Stimulated activated CD4-positive, alpha-beta T cell treated with anti-CD3 and anti-CD28 coated beads, Interleukin-2, amount 100 ng/mL, for 4 hours (primary cell): ENCODE measurements around the gene ACOXL.
"Not testable (repeated sequence)": the region's sequence is repeated elsewhere in the genome, so short reads cannot be mapped to it uniquely, and the experiment has no call there.

Experiments used
- DNase-seq: peaks from one replicate; pipeline ENCODE4 v3.0.0-alpha.2; 2020; ENCODE audit warnings: low read depth

The ACOXL gene

DNA sequence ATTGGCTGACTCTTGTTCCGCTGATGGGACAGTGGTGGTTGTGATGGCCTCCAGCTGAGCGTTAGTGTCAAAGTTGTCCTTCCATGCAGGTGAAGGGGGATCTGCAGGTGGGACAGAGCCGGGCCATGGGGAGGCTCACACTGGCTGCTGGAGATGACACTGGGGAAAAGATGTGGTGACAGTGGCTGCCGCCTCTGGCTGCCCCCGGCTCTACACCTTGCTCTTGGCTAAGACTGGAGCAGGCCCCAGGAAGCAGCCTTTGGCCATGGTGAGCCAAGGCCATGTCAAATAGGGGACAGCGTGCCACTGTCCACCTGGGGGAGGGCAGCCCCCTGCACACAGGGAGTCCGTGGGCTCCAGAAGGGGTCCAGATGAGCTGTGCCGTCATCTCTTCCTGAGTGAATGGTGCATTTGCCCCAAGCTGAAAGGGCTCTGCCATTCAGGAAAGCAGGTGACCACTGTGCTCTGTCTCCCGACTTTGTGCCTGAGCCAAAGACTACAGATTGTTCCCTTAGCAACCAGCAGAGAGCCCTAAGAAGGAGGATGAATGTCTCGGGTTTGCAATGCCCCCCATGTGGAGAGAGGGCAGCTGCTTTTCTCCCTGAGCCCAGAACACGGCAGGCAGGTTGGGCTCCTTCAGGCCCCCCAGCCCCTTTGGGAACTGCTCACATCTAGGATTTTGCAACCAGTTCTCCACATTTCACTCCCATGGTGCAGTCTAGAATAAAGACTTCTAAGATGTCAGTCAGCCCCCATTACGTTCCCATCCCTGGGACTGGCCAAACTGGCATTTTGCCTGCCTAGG is 309.2 kb downstream of the ACOXL start:
- DNase-seq: no peak

DNA sequence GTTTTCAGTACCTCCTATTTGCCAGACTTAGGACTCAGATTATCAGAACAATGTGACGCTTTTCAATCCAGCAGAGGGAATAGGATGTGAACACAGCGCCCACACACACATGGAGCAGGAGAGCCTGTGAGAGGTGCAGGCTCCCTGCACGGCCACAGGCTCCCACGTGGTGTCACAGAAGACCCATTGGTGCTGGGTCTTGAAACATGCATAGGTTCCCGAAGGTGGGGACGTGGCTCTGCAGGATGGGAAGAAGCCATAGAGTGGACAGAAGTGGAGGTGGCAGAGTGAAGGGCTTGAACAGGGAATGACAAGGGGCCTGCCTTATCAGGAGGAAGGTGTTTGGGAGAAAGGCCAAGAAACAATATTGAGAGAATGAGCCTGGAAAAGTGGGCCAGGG is 309.9 kb downstream of the ACOXL start:
- no peak for DNase-seq

- DNase-seq: no peak
These were observed 310.7 kb downstream of the ACOXL start for GRCh38 chr2:111042772-111043771.

DNA sequence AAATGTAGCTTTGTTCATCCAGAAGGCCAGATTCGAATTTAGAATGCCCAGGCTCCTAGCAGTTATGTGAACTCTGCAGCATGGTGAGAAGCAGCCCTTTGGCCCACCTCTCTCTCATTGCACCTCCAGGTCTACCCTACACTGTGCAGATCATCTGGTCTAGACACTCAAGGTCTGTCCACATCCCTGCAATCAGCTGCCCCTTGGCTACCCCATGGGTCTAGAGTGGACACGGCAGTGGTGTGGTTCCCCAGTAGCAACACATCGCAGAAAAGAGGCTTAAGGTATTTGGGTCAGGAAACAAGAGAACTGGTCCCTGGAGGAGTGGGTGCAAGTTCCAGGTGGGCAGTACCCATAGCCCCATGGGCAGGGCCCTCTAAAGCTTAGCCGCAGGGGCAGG is 311.7 kb downstream of the ACOXL start:
- DNase-seq: no peak

DNA sequence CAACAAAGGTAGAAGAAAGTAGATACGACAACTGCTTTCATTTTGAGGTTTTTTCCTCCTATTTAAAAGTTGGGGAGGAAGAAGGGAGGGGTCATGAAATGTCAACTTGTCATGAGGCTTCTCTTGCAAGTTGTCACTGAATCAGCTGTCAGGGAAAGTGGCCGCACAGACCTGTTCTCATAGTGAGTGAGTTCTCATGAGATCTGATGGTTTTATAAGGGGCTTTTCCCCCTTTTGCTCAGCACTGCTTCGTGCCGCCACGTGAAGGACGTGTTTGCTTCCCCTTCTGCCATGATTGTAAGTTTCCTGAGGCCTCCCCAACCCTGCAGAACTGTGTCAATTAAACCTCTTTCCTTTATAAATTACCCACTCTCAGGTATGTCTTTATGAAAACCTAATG is 312.9 kb downstream of the ACOXL start:
- not testable (repeated sequence) for DNase-seq

GRCh38 chr2:111045771-111046444 is 313.5 kb downstream of the ACOXL start:
- no peak for DNase-seq

- DNase-seq: no peak
These were observed 314.3 kb downstream of the ACOXL start for GRCh38 chr2:111046670-111047069.

DNA sequence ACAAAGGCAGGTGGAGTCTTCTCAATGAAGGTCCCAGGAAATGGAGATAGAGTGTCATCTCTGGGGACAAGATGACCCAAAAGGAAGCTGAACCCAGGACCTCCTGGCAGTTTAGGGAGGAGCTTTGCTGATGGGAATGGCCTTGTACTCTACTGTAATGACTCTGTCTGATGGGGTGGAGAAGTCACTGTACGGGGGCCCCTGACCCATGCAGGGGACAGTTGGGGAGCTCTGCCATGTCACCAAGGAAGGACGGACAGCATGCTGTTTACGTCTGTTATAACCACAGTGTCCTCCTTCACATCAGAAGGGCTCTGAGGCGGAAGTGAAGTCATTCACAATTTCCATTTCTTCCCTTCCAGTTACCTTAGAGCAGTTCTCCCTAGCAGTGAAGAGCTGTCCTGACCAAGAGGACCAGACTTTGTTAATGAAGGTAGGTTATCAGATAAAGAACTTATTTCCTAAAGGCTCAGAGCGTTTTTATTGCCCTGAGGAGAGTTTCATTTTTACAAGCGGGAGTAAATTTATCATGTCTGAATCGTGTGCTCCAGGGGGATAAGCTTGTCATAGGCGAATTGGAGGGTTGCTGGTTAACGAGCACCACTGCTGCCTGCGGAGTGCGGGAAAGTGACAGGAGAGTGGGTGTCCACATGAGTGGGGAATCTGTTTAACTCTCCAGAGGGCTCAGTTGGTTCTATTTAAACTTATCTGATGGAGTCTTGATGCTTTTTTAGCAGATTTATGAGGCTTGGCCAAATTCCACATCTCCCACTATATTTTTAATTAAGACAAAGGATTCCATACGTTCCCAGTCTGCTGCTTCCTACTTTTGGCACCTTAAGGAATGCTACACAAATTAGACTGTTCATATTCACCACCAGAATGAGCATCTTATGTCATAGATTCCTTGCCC is 316.7 kb downstream of the ACOXL start:
- no peak for DNase-seq

DNA sequence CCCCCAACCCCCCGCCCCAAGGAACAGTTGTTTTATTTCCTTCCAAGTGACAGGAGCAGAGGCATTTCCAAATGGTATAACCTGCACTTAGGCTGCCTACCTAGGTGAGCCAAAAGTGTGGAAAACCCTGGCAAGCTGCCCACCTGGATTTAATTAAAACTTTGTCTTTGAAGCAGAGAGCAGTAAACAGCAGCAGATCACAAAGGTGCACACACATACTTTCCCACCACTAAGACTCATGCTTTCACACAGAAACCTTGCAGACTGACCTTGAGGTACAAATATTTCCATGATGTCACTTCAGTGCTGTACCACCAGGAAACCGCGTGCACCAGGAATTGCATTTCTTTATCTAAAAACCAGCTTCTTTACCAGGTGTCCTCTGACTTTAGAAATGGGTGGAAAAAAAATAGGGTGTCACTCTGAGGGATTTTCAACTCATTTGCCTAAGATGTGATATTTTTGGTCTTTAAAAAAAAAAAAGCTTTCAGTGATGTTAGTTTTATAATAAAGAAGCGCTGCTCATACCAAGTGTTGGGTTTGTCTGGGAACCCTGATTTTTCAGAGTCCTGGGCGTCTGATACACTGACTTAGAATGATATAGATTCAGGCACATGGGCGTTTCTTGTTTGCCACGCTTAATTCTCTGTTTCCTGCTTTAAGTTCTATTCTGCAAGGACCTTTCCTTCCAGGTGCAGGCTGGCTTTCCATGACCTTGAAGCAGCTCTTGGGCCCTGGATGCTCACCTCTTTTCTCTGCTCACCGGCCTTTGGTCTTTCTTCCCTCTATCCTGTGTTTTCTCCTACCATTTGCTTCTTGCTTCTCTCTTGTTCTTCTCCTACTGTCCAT is 317.6 kb downstream of the ACOXL start:
- no peak for DNase-seq

DNA sequence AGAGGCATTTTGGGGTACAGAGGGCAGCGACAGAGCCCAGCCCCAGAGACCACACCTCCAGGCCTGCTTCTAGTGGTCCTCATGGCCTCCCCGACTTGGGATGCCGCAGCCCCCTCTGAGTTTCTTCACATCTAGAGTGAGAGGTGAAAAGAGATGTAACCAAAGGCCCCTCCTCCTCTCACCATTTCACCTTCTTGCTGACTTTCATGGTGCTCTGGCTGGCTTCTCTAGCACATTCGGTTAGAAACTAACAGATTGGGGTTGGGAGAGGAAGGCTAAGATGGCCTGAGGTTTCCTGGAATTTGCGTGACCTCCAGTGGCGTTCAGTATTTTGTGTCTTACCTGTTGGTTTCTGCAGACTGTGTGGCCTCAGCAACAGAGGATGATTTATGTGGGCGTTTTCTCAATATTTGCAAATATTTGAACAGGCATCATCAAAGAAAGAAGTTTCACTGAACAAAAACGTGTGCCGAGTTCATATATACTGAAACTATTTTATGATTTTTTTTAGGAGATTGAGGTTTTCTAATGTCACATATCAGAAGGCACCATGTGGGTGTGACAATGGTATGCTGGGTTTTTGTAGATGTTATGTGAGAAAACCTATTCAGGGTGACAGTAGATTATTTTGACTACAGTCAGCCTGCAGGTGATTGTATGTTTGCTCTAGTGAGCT is 318.5 kb downstream of the ACOXL start:
- DNase-seq: no peak

GRCh38 chr2:111052621-111053020 is 320.2 kb downstream of the ACOXL start:
- no peak for DNase-seq

DNA sequence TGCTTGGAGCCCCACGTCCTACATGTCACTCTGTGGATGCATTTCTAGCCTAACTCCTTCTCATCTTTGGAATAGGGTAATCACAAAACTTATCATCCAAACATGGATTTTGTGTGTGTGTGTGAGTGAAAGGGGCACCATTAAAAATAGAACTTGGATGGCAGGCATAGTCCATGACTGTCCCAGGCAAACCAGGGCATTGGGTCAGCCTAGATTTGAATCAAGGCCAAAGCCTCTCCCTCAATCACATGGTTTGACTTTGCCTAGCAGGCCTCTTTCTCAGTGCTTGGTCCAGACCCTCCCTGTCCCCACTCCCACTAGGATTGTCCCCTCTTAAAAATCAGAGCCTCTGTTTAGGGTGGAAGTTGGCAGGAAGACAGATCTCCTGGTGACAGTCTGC is 320.9 kb downstream of the ACOXL start:
- no peak for DNase-seq

GRCh38 chr2:111053825-111054515 is 321.6 kb downstream of the ACOXL start:
- DNase-seq: no peak

DNA sequence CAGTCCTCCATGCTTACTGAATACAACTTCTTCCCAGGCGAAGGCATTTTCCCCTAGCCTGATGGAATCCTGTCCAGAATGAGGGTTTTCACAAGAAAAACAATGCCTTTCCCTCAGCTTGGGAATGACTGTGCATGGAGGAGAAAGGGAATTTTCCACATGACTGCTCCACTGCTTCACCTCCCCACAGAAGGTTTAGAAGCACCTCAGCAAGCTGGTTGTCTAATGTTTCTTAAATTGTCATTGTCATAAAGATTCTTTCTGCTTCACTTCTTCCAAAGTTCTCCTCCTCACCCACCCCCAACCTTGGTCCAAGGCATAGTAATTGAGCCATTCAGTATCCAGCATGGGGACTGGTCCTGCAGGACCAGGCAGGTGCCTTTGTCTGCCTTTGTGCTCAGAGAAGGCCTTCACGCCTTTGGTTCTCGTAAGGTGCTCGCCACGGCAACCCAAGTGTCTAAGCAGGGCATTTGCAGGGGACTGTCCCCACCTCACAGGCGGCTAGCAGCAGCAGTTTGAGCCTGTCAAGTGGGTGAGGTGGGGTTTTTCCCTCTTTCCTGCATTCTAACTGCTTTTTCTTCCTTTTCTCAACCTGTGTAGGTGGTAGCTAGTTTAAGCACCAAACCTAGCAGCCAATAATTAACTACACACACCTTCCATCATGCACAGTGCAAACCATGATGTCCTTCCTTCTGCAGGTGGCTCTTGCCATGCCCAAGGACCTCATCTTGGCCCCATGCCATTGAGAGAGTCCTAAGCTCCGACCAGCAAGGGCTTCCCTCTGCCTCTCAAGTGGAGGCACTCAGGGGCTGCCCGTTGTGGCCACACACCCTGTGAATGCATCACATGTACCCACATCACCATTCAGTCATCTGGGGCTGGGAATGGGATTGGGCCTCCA is 322.7 kb downstream of the ACOXL start:
- no peak for DNase-seq

GRCh38 chr2:111055735-111056134 is 323.4 kb downstream of the ACOXL start:
- no peak for DNase-seq

DNA sequence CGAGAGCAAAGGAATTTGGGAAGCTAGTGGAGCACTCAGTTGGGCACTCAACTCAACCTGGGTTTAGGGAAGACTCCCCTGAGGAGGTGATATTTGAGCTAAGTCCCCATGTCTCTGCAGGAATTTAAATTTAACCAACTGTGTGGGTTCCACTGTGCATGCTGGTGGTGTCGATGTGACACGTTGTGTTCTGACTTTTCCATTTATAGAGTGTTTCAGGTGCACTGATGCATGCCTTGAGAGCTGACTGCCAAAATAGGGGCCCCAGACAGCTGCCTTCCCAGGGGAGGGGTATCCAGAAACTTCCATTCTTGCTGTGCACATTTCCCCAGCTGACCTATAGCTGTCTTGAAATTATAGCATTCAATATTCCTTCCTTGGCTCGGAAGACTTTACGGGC is 324.7 kb downstream of the ACOXL start:
- no peak for DNase-seq

GRCh38 chr2:111057721-111058120 is 325.3 kb downstream of the ACOXL start:
- DNase-seq: no peak

DNA sequence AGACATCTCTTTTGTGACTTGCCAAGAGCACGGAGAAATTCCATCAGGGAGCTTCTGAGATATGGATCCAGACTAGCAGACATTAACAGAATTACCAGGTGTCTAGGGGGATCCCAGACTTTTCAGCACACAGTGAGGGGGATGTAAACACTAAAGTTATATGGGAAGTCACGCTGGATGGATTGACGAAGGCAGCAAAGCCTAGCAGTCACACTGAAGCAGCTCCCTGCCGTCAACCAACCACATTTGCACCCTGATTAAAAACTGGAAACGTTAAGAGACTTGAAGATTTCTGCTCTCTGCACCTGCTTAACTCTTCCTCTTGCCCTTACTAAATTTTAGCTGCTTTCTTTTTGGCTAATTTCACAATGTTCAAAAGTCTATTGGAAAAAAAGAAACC is 325.9 kb downstream of the ACOXL start:
- DNase-seq: no peak
